Testis (tissue), 2 donors: ENCODE data around the gene MOGAT3.

Source experiments
- CTCF ChIP-seq, 3 experiments: fragments of 450-650 bp in 2 of 3; fragments of 200-600 bp in 1 of 3; sonication (generic) in 1 of 3; IDR thresholded peaks; one replicate each; pipeline ENCODE4 v1.5.1; 2016 to 2019; ENCODE audit warnings: antibody characterized with exemption in 3 of 3, mild to moderate bottlenecking in 2 of 3, moderate library complexity in 1 of 3
- POLR2A ChIP-seq: fragments of 450-650 bp; IDR thresholded peaks from one replicate; pipeline ENCODE4 v1.6.1; 2017; ENCODE audit warnings: antibody characterized with exemption, mild to moderate bottlenecking, moderate library complexity

- TF ChIP-seq CTCF (IDR thresholded peaks at IDR 0.05) (no peak), POLR2A (no peak)
Observed at GRCh38 chr7:101241443-101242349, 40.9 kb upstream of the MOGAT3 start.
